HG03159 (cell line): ENCODE results near the gene MIER2.

Experiments used
- ATAC-seq: cut with Tn5 transposase; IDR thresholded peaks from one replicate; pipeline ENCODE4 v1.9.1; 2021; ENCODE audit warnings: mild to moderate bottlenecking, moderate library complexity; ENCODE audit not compliant: unreplicated experiment

Gene MIER2

GRCh38 chr19:335486-336066, 9.0 kb downstream of the MIER2 start:
- ATAC-seq = no peak

GRCh38 chr19:335072-335471, 9.5 kb downstream of the MIER2 start:
- ATAC-seq = no peak

- ATAC-seq = no peak
Measured at GRCh38 chr19:334296-335071, 10.1 kb downstream of the MIER2 start.

- no peak for ATAC-seq
Measured at GRCh38 chr19:330503-330902, 14.1 kb downstream of the MIER2 start.

- ATAC-seq = no peak
Measured at GRCh38 chr19:329876-330275, 14.7 kb downstream of the MIER2 start.

GRCh38 chr19:328025-328505, 16.5 kb downstream of the MIER2 start:
- ATAC-seq = no peak

- ATAC-seq = no peak
Measured at GRCh38 chr19:327291-328024, 17.1 kb downstream of the MIER2 start.

GRCh38 chr19:326871-327270, 17.7 kb downstream of the MIER2 start:
- no peak for ATAC-seq

GRCh38 chr19:325937-326565, 18.5 kb downstream of the MIER2 start:
- no peak for ATAC-seq

- ATAC-seq = no peak
Measured at GRCh38 chr19:325173-325936, 19.2 kb downstream of the MIER2 start.

GRCh38 chr19:324716-325115, 19.9 kb downstream of the MIER2 start:
- ATAC-seq = no peak

- no peak for ATAC-seq
Measured at GRCh38 chr19:322616-323015, 22.0 kb downstream of the MIER2 start.

GRCh38 chr19:318509-318774, 26.2 kb downstream of the MIER2 start:
- ATAC-seq = no peak

GRCh38 chr19:317710-318508, 26.7 kb downstream of the MIER2 start:
- ATAC-seq = no peak

GRCh38 chr19:315811-316210, 28.8 kb downstream of the MIER2 start:
- no peak for ATAC-seq

GRCh38 chr19:313988-314815, 30.4 kb downstream of the MIER2 start:
- no peak for ATAC-seq

- ATAC-seq = no peak
Measured at GRCh38 chr19:313169-313987, 31.2 kb downstream of the MIER2 start.

- ATAC-seq = no peak
Measured at GRCh38 chr19:311813-312261, 32.8 kb downstream of the MIER2 start.
